ENCODE results near the gene NAGK.
A peak's percentile ranks its signal among the peaks of the same experiment; 100 is the strongest.
"Not testable (repeated sequence)": the region's sequence is repeated elsewhere in the genome, so short reads cannot be mapped to it uniquely, and the experiment has no call there.

The NAGK gene

DNA sequence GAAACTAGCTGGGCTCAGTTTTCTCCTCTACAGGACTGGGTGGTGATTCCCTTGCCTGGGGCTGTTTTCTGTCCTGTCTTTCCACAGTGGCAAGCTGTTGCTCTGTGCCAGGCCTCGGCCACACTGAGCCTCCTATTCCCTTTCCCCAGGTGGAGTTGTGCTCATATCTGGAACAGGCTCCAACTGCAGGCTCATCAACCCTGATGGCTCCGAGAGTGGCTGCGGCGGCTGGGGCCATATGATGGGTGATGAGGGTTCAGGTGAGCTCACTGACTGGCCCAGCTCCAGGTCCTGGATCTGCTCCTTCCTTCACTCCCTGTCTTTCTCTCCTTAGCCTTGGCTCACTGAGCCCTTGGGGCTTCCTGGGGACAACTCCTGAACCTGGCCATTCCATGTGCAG lies 4.0 kb downstream of the NAGK start:
- peak overlapping the region in 1 of 2 donors; percentile 49 for H3K27ac ChIP-seq
- no peak for DNase-seq (ENCODE audit: low spot score)
- TF ChIP-seq, protein P1, sequence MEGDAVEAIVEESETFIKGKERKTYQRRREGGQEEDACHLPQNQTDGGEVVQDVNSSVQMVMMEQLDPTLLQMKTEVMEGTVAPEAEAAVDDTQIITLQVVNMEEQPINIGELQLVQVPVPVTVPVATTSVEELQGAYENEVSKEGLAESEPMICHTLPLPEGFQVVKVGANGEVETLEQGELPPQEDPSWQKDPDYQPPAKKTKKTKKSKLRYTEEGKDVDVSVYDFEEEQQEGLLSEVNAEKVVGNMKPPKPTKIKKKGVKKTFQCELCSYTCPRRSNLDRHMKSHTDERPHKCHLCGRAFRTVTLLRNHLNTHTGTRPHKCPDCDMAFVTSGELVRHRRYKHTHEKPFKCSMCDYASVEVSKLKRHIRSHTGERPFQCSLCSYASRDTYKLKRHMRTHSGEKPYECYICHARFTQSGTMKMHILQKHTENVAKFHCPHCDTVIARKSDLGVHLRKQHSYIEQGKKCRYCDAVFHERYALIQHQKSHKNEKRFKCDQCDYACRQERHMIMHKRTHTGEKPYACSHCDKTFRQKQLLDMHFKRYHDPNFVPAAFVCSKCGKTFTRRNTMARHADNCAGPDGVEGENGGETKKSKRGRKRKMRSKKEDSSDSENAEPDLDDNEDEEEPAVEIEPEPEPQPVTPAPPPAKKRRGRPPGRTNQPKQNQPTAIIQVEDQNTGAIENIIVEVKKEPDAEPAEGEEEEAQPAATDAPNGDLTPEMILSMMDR (IDR thresholded peaks at IDR 0.05): no peak
- H3K4me3 ChIP-seq: no peak overlapping the region

DNA sequence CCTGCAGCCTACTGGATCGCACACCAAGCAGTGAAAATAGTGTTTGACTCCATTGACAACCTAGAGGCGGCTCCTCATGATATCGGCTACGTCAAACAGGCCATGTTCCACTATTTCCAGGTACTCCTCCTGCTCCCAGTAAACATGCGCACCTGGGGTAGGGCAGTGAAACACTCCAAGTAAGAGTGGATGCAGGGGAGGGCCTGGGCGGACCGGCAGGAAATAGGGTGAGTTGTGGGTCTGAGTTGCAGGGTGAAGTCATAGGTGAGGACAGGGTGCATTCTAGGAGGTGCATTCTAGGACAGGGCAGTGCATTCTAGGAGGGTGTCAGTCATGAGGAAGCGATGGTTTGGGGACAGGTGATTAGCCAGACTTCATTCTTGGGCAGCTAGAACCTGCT lies 5.0 kb downstream of the NAGK start:
- TF ChIP-seq, protein P1 (IDR thresholded peaks at IDR 0.05): no peak
- no peak for DNase-seq (ENCODE audit: low spot score)
- no peak overlapping the region for H3K4me3 ChIP-seq
- no peak overlapping the region for H3K27ac ChIP-seq

DNA sequence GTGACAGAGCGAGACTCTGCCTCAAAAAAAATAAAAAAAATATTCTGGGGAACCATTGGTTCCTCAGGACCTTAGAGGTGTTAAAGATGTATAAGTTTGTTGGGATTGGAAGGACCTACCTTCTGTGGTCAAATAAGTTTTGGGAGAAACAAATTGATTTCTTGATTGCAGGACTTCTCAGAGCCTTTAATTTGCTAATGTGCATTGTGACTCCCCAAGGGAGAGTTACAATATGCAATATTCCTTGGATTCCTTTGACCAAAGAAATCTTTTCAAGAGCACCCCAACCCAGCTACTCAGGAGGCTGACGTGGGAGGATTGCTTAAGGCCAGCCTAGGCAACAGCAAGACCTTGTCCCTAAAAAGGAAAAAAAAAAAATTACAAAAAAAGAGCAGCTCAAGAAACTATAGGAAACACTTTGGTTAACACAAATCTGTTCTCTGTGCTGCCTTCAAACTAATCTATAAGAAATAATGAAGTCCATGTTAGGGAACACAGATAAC lies 6.5 kb downstream of the NAGK start:
- H3K4me3 ChIP-seq: no peak overlapping the region
- DNase-seq (ENCODE audit: low spot score): no peak
- no peak overlapping the region for H3K27ac ChIP-seq
- TF ChIP-seq, protein P1 (IDR thresholded peaks at IDR 0.05): no peak

DNA sequence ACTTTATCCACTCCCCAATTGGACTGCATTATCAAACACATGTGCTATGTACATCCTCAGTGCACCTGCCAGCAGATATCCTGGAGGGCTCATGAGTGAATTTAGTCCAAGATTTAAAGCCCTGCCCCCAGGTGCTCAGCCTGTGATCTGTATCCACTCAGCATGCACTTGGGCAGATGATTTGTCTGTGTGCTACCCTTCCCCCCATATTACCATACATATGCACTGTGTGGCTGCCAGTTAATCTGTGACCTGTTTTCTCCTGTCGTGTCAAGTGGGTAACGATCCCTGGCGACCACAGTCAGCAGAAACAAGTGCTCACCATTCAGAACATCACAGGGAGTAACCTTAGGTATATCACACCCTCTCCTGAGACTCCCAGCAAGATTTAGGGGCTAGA lies 10.2 kb downstream of the NAGK start:
- Histone ChIP-seq H3K27ac (no peak overlapping the region), H3K4me3 (no peak overlapping the region)
- no peak for DNase-seq (ENCODE audit: low spot score)
- TF ChIP-seq, protein P1 (IDR thresholded peaks at IDR 0.05): no peak

DNA sequence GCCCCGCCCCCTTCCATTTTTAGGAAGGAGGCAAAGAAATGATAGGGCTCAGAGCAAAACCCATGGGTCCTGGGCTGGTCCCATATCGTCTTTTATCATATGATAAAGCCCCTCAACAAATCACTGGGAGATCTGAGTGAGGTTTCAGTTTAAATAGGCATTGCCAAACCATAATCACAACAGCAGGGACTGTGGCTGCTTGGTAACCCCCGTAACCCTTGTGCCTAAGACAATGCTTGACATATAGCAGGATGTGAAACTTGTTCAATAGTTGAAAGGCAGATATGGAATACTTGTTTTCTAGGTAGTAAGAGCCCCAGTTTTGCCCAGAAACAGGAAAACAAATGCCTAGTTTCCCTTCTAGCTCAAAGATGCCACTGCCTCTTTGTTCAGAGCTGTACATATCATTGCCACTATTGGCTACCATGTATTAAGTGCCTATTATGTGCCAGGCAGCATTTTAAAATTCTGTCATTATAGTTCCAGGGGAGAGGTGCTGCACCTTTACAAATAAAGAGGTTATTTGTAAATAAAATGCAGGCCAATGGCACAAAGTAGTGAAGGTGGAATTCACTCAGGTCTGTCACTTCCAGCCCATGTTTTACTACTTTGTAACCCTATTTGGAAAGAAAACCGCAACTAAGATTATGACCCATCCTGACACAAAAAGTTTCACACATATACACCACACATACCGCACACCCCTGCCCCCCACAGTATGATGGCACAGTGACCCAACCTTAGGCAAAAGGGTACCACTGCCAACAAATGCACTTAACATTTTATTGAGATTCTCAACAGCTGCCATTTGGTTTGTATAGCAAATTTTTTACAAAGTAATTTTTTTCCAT lies 14.2 kb downstream of the NAGK start:
- no peak overlapping the region for H3K4me3 ChIP-seq
- DNase-seq (ENCODE audit: low spot score): no peak
- no peak overlapping the region for H3K27ac ChIP-seq
- TF ChIP-seq, protein P1 (IDR thresholded peaks at IDR 0.05): no peak

DNA sequence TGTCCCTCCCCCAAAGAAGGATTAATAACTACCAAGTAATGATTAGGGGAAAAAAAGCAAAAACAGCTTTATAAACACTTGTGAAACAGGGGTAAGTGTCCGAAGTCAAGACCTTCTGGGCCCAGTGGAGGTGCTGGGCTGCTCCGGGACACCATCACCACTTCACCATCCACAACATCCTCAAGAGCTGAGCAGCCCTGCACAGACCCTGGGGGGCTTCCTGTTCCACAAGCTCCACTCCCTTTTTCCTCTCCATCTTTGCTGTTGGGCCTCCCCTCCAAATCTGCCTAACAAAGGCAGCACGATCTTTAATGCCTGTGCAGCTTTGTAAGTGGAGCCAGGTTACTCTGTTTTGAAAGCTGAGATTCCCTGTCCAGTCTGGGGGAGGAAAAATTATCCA lies 14.8 kb downstream of the NAGK start:
- not testable (repeated sequence) for H3K4me3 ChIP-seq; DNase-seq (ENCODE audit: low spot score); H3K27ac ChIP-seq

DNA sequence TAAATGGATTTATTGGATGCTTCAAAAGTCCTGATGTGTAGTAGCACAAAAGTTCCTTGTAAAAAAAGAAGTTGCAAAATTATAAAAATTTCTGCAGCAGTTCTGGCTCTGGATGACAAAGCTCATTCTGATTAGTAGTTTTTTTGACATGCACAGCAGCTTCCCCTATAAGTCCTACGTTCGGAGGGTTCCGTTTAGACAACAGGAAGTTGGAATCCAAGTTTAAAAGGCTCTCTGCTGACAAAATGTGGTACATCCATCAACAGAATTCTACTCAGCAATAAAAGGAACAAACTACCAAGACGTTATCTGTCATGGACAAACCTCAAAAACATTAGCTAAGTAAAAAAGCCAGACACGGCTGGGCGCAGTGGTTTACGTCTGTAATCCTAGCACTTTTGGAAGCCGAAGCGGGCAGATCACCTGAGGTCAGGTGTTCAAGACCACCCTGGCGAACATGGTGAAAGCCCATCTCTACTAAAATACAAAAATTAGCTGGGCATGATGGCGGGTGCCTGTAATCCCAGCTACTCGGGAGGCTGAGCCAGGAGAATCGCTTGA lies 15.4 kb downstream of the NAGK start:
- not testable (repeated sequence) for DNase-seq (ENCODE audit: low spot score)
- Histone ChIP-seq H3K4me3 (peak overlapping the region; percentile 53), H3K27ac (peak overlapping the region in 1 of 2 donors; percentile 56)

DNA sequence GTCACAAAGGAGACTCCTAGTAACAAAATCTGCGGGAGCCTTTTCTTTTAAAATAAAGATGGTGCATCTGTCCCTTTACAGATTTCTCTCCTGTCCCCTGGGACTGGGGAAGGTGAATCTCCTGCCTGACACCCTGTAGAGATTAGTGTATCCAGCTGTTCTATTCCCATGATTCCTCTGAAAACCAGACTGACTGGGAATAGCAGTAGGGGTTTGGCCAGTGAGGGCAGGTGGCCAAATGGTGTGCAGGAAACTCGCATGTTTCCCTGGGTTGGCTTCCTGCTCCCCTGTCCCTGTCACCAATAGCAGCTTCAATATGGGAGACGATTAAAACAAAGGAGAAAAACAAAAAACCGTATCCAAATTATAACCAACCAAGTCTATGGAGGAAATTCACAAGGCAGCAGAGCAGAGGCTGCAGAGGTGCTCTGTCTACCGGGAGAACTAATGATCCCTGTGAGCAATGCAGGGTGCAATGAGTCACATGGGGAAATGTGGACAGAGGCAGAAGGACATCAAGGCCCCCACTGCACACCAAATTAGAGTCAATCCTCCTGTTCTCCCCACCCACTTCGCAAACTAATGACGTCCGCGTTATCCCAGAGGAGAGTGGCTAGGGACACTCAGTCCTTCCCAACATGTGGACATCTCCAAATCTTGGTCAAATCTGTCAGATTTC lies 17.0 kb downstream of the NAGK start:
- H3K4me3 ChIP-seq; DNase-seq (ENCODE audit: low spot score); H3K27ac ChIP-seq: not testable (repeated sequence)

DNA sequence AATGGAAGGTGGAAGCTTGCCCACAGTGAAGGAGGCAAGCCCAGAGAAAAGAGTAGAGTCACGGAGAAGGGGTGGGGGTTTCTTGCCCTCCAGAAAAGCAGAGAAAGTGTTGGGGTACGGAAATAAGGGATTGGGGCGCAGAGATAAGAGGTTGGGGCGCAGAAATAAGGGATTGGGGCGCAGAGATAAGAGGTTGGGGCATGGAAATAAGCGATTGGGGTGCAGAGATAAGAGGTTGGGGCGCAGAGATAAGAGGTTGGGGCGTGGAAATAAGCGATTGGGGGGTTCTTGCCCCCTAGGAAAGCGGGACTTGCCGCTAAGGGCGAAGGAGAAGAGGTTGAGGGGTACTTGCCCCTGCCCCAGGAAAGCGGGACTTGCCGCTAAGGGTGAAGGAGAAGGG lies 21.0 kb downstream of the NAGK start:
- not testable (repeated sequence) for H3K27ac ChIP-seq; DNase-seq (ENCODE audit: low spot score); H3K4me3 ChIP-seq

DNA sequence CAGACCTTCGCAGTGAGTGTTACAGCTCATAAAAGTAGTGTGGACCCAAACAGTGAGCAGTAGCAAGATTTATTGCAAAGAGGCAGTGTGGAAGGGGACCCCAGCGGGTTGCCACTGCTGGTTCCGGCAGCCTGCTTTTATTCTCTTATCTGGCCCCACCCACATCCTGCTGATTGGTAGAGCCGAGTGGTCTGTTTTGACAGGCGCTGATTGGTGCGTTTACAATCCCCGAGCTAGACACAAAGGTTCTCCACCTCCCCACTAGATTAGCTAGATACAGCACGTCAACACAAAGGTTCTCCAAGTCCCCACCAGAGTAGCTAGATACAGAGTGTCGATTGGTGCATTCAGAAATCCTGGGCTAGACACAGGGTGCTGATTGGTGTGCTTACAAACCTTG lies 23.4 kb downstream of the NAGK start:
- H3K4me3 ChIP-seq; DNase-seq (ENCODE audit: low spot score); H3K27ac ChIP-seq: not testable (repeated sequence)

DNA sequence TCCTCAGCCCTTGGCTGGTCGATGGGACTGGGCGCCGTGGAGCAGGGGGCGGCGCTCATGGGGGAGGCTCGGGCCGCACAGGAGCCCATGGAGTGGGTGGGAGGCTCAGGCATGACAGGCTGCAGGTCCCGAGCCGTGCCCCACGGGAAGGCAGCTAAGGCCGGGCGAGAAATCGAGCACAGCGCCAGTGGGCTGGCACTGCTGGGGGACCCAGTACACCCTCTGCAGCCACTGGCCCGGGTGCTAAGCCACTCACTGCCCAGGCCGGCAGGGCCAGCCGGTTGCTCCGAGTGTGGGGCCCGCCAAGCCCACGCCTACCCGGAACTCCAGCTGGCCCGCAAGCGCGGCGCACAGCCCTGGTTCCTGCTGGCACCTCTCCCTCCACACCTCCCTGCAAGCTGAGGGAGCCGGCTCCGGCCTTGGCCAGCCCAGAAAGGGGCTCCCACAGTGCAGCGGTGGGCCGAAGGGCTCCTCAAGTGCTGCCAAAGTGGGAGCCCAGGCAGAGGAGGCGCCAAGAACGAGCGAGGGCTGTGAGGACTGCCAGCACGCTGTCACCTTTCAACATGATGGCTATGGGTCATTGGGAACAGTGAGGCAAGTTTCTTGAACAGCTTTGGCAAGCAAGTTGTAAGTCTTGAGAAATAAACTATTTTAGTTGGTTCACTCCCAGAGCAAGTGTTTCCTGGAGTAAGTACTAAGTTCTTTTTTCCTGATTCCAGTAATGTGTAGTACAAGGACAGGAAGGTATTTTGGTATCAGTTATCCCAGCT lies 24.2 kb downstream of the NAGK start:
- H3K4me3 ChIP-seq; DNase-seq (ENCODE audit: low spot score); H3K27ac ChIP-seq: not testable (repeated sequence)
